BJ (cell line): ENCODE data around the gene CRTC1. TPM values are rescaled to one million over a fixed set of nuclear protein-coding genes. Genes with fewer than 3 reads are reported as not detected.

Source experiments
- CTCF ChIA-PET: fragments of 350-600 bp; formaldehyde crosslinking; extraction: SDS; loops from one replicate; lab custom pipeline; 2021; ENCODE audit warnings: antibody characterized with exemption, inconsistent platforms; lab: Yijun Ruan, JAX
- POLR2A ChIA-PET: fragments of 300-600 bp; sonication (Branson Sonifier 250); formaldehyde crosslinking; extraction: SDS; loops from one replicate; lab custom pipeline; 2021; ENCODE audit warnings: antibody characterized with exemption; lab: Charles Lee
- DNase-seq: peaks from one replicate; pipeline ENCODE4 v3.0.0-alpha.2; 2011; ENCODE audit warnings: low read depth
- H3K27me3 ChIP-seq: 2 replicates; pipeline ENCODE4 v1.6.0; 2011; ENCODE audit warnings: low read length; ENCODE audit not compliant: control insufficient read depth, insufficient read depth
- H3K36me3 ChIP-seq: 2 replicates; pipeline ENCODE4 v1.5.1; 2011; ENCODE audit warnings: low read length; ENCODE audit not compliant: control insufficient read depth, insufficient read depth
- H3K4me3 ChIP-seq: 2 replicates; pipeline ENCODE4 v1.5.1; 2011; ENCODE audit warnings: low read depth, mild to moderate bottlenecking, control low read depth, low read length
- polyA plus RNA-seq: library from polyadenylated mRNA; depleted of rRNA; stranded (reverse); fragments of >200 nt; gene quantifications from 2 replicates; pipeline ENCODE4 v1.2.3, GENCODE V29; 2011
- TF ChIP-seq, protein P1 (sequence below): IDR thresholded peaks from 2 replicates; pipeline ENCODE4 v1.5.1; 2011; ENCODE audit warnings: low read depth, mild to moderate bottlenecking, control low read depth, inconsistent platforms, low read length, moderate library complexity; ENCODE audit not compliant: insufficient read depth

Gene CRTC1
- polyA plus RNA-seq, 1 experiment = 1.5 TPM

DNA sequence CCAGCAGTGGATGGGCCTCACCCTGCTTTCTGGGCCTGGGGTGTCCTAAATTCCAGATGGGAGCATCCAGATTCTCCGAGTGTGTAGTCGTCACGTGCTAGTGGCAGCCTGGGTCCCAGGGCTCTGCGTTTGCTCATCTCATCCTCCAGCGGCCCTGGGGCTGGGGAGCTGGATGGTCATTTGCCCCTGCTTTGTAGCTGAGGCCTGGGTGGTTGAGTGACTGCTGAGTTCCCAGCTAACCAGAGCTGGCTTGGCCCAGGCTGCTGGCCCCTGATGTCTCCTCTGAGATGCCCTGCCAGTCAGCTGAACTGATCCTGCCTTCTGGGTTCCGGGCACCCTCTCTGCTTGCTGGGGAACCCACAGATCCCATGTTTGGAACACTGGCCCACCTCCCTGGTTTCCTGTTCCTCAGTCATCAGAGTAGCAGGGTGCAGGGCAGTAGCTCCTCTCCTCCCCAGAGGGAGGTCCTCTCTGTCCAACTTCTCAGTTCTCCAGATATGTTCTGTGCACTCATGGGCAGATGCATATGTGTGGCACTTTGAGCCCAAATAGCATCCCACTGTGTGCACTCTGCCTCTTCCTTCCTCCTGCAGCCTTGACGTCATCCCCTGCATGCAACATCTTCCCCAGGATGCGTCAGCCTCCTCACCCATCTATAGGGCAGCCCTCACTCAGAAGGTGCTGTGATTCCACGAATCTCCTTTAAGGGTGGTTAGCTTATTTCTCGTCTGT, 22.4 kb upstream of the CRTC1 start:
- TF ChIP-seq, protein P1, sequence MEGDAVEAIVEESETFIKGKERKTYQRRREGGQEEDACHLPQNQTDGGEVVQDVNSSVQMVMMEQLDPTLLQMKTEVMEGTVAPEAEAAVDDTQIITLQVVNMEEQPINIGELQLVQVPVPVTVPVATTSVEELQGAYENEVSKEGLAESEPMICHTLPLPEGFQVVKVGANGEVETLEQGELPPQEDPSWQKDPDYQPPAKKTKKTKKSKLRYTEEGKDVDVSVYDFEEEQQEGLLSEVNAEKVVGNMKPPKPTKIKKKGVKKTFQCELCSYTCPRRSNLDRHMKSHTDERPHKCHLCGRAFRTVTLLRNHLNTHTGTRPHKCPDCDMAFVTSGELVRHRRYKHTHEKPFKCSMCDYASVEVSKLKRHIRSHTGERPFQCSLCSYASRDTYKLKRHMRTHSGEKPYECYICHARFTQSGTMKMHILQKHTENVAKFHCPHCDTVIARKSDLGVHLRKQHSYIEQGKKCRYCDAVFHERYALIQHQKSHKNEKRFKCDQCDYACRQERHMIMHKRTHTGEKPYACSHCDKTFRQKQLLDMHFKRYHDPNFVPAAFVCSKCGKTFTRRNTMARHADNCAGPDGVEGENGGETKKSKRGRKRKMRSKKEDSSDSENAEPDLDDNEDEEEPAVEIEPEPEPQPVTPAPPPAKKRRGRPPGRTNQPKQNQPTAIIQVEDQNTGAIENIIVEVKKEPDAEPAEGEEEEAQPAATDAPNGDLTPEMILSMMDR = no peak
- Histone ChIP-seq H3K36me3 (0 out of 2 replicates have a peak, but pooled peaks cover 1% of the 10 kb centered on the region), H3K4me3 (no peak overlapping the region), H3K27me3 (no peaks in the 10 kb centered on the region; the same call in 1 of the 2 replicates)
- ChIA-PET POLR2A (no interaction called here), CTCF (interaction anchor here (1.3 kb wide), 1 partner anchor 15 kb away, joined by 4 read pairs; no protein-coding TSS in a partner anchor)
- no peak for DNase-seq

DNA sequence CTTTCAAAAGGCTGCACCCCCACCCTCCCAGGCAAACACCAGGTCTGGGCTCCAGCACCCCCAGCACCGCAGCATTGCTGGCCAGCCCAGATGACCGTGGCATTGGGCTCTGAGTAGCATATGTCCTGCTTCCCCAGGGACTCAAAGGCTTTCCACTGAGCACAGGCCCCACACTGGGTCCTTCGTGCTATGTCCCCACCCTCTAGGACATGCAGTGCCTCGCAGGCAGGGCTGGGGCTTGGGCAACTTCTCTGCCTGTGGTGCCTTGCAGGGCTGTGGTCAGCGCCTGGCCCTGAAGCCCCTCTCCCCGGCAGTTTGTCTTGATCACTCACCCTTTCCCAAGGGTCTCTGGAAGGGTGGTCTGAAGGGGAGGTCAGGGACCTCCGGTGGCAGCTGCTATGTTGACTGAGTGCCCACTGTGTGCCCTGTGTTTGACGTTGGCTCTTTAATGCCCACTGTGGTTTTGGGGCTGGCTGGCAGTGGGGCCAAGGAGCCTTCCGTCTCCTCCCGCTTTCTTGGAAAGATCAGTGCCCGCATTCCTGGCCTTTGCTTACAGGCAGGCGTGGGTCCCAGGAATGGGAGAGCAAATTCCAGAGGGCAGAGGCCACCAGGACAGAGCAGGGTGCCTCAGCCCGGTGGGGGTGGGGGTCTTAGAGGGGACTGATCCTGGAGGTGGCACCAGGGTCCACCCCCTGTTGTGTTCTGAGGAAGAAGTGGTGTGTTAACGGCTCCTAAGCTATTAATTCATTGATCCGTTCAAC, 20.3 kb upstream of the CRTC1 start:
- ChIA-PET CTCF (interaction anchor here (1.1 to 1.6 kb wide), 2 partner anchors 69 kb away, joined by 3 to 4 read pairs; no protein-coding TSS in a partner anchor), POLR2A (no interaction called here)
- Histone ChIP-seq H3K36me3 (peaks cover 7% of the 10 kb centered on the region), H3K4me3 (no peak overlapping the region), H3K27me3 (no peaks in the 10 kb centered on the region; the same call in 1 of the 2 replicates)
- no peak for DNase-seq
- TF ChIP-seq, protein P1 = no peak

DNA sequence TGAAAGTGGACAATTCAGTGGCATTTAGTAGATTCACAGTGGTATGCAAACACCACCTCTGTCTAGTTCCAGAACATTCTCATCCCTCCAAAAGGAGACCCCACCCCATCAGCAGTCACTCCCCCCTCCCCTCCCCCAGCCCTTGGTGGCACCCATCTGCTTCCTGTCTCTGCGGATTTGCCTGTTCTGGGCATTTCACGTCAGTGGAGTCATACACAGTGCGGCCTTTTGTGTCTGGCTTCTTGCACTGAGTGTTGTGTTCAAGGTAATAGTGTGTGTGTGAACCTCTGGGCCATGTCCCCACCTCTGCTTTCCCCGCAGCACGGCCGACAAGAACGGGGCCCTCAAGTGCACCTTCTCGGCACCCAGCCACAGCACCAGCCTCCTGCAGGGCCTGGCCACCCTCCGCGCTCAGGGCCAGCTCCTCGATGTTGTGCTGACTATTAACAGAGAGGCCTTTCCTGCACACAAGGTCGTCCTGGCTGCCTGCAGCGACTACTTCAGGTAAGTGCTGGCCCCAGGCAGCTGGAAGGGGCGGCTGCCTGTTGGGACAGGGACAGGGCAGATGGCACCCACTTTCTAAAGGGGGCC, 19.4 kb upstream of the CRTC1 start:
- ChIA-PET CTCF (interaction anchor here (1.1 kb wide), 1 partner anchor 70 kb away, joined by 4 read pairs; no protein-coding TSS in a partner anchor), POLR2A (no interaction called here)
- Histone ChIP-seq H3K36me3 (peaks cover 11% of the 10 kb centered on the region), H3K27me3 (no peaks in the 10 kb centered on the region), H3K4me3 (no peak overlapping the region)
- DNase-seq = no peak
- TF ChIP-seq, protein P1 = no peak

DNA sequence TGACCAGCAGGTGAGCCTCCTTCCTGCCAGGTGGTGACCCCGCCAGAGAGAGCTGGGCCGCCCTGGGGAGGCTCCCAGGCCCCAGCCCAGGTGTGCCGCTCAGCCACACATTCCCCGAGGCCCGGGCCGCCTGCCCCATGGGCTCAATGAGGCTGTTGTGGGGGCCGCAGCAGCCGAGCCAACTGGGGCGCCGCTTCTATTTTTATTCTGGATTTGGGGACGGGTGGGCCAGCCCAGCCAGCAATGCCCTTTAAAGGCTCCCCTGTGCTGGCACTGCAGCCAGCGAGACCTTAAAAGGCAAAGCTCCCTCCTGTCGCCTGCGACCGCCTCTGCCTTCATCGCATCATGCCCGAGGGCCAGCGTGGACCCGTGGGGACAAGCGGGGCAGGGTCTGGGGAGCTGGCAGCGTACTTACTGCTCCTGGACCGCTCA, 17.7 kb upstream of the CRTC1 start:
- TF ChIP-seq, protein P1 = no peak
- POLR2A ChIA-PET = no interaction called here
- H3K36me3 ChIP-seq = peaks cover 11% of the 10 kb centered on the region
- no peak overlapping the region for H3K4me3 ChIP-seq
- no peaks in the 10 kb centered on the region for H3K27me3 ChIP-seq
- no peak for DNase-seq
- CTCF ChIA-PET = no interaction called here

DNA sequence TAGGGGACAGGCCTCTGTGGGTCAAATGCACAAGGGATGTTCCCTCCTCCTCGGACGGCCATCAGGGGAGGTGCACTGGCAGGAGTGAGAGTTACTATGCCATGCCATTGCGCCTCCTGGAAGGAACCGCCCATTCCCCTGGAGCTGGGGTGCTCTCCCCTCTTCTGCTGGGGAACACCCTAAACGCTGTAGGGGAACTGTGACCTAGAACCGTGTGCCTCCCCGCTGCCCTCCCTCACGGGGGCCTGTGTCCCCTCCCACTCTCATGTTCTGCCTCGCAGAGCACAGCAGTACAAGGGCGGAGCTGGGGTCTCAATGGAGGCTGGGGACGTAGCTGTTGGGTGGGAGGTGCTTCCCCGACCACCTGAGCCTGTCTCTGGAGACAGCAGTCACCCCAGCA, 17.2 kb upstream of the CRTC1 start:
- ChIA-PET CTCF (no interaction called here), POLR2A (no interaction called here)
- no peak overlapping the region for H3K4me3 ChIP-seq
- H3K36me3 ChIP-seq = peaks cover 11% of the 10 kb centered on the region
- TF ChIP-seq, protein P1 = no peak
- H3K27me3 ChIP-seq = no peaks in the 10 kb centered on the region
- DNase-seq = no peak
